Thoracic aorta (tissue), 2 donors: ENCODE measurements around the gene NSMCE1. TPM values are rescaled to one million over a fixed set of nuclear protein-coding genes. Genes with fewer than 3 reads are reported as not detected.

Source experiments
- ATAC-seq: fragments of 150-250 bp; one replicate; pipeline ENCODE4 v1.8.0; 2017; ENCODE audit warnings: low read depth; ENCODE audit not compliant: insufficient number of reproducible peaks, low FRiP score
- DNase-seq: peaks from one replicate; pipeline ENCODE4 v3.0.0-alpha.2; 2020; ENCODE audit warnings: low spot score
- H3K27ac ChIP-seq, 2 donors: fragments of 200-600 bp; sonication (generic); 1 replicate in 1 of 2; 2 replicates in 1 of 2; pipeline ENCODE4 v1.5.1; 2016; ENCODE audit warnings: mild to moderate bottlenecking in 2 of 2, moderate library complexity in 2 of 2
- H3K27me3 ChIP-seq: fragments of 200-600 bp; sonication (generic); replicated peaks from 2 replicates; pipeline ENCODE4 v1.6.0; 2016; ENCODE audit warnings: mild to moderate bottlenecking; ENCODE audit not compliant: insufficient read depth
- H3K36me3 ChIP-seq: fragments of 200-600 bp; sonication (generic); one replicate; pipeline ENCODE4 v1.5.1; 2016
- H3K4me1 ChIP-seq, 2 donors: fragments of 200-600 bp; sonication (generic); 1 replicate in 1 of 2; 2 replicates in 1 of 2; pipeline versions ENCODE4 v1.5.1 to v1.6.0; 2016; ENCODE audit warnings: low read depth in 2 of 2, mild to moderate bottlenecking in 1 of 2; ENCODE audit not compliant: control insufficient read depth in 1 of 2
- H3K4me3 ChIP-seq: fragments of 200-600 bp; sonication (generic); 2 replicates; pipeline ENCODE4 v1.5.1; 2016; ENCODE audit warnings: mild to moderate bottlenecking
- H3K9me3 ChIP-seq: fragments of 200-600 bp; sonication (generic); 2 replicates; pipeline ENCODE4 v1.5.1; 2016
- total RNA-seq, 2 donors: library from RNA; depleted of rRNA; stranded (reverse); fragments of >200 nt; gene quantifications; one replicate each; pipeline versions ENCODE4 v1.1.0 to v1.2.3, GENCODE V29; 2016
- TF ChIP-seq, protein P1 (sequence below): fragments of 200-600 bp; sonication (generic); IDR thresholded peaks from one replicate; pipeline ENCODE4 v1.5.1; 2019; ENCODE audit warnings: antibody characterized with exemption

The NSMCE1 gene
- total RNA-seq, 2 donors from 2014 or later, result 23.8 to 44.5 TPM

DNA sequence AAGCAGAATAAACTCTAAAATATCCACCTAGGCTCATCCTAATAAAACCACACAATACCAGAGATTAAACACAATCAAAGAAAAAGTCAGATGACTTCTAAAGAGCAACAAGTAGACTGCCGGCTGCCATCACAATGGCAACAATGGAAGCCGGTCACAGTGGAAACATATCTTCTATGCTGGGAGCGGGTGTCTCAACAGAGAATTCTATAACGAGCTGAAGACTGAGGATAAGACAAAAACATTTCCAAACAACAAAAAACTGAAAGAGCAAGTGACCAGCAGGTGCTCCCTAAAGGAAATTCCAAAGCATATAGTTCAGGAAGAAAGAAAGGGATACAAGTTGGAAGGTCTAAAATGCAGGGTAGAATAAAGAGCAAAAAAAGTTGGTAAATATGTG is 8.9 kb downstream of the NSMCE1 start:
- Histone ChIP-seq H3K9me3 (no peaks in the 10 kb centered on the region), H3K4me1 (peaks cover 0 to 26% of the 10 kb centered on the region in 2 donors)

DNA sequence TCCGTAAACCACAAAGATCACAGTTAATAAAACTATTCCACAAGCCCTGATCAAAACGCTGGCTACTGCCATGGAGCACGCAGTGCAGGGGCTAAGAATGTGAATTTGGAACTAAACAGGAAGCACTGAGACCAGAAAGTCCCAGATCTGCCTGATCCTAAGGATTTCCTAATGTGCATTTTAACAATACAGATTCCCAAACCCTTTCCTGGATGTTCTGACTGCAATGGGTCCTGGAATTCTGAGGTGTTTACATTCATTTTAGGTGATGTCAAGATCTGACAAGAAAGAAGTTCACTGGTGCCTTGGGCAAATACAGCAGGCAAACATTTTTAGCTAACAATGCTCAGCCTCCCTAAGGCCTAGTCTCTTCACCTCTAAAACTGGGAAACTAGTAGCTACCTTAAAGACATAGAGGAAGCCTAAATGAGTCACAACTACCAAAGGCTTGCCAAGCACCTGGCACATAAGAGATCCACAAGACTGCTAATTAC is 10.3 kb downstream of the NSMCE1 start:
- H3K36me3 ChIP-seq, result peaks cover 10% of the 10 kb centered on the region
- H3K4me3 ChIP-seq, result no peak overlapping the region
- no peak for ATAC-seq
- H3K27me3 ChIP-seq, result no peaks in the 10 kb centered on the region
- no peak for DNase-seq
- H3K27ac ChIP-seq, result no peak overlapping the region
- H3K9me3 ChIP-seq, result no peaks in the 10 kb centered on the region
- TF ChIP-seq, protein P1, sequence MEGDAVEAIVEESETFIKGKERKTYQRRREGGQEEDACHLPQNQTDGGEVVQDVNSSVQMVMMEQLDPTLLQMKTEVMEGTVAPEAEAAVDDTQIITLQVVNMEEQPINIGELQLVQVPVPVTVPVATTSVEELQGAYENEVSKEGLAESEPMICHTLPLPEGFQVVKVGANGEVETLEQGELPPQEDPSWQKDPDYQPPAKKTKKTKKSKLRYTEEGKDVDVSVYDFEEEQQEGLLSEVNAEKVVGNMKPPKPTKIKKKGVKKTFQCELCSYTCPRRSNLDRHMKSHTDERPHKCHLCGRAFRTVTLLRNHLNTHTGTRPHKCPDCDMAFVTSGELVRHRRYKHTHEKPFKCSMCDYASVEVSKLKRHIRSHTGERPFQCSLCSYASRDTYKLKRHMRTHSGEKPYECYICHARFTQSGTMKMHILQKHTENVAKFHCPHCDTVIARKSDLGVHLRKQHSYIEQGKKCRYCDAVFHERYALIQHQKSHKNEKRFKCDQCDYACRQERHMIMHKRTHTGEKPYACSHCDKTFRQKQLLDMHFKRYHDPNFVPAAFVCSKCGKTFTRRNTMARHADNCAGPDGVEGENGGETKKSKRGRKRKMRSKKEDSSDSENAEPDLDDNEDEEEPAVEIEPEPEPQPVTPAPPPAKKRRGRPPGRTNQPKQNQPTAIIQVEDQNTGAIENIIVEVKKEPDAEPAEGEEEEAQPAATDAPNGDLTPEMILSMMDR, result no peak
- H3K4me1 ChIP-seq, result peaks cover 2 to 41% of the 10 kb centered on the region in 2 donors

More for the DNA sequence above, 8.9 kb downstream of the NSMCE1 start:
- peaks cover 10% of the 10 kb centered on the region for H3K36me3 ChIP-seq
- H3K27ac ChIP-seq, result no peak overlapping the region
- ATAC-seq (no peak), DNase-seq (no peak)
- TF ChIP-seq, protein P1, result no peak
- no peak overlapping the region for H3K4me3 ChIP-seq
- no peaks in the 10 kb centered on the region for H3K27me3 ChIP-seq

DNA sequence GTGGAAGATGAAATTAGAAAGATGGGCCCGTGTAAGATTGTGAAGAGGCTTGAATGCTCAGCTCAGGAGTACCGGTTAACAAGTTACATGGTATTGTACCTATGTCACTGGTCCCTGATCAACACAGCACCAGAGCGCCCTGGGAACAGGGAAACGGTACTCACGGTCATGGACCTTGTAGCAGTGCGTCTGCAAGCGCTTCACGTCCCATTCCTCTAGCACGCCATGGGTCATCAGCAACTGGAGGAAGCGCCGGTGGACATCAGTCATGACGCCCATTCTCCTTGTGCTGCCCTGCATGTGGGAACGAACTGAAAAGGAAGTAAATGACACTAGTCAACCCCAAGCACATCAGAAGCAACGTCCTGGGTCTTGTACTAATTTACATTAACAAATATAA is 11.3 kb downstream of the NSMCE1 start:
- no peak overlapping the region for H3K4me3 ChIP-seq
- H3K4me1 ChIP-seq, result peaks cover 4 to 46% of the 10 kb centered on the region in 2 donors
- H3K27ac ChIP-seq, result no peak overlapping the region
- DNase-seq, result no peak
- no peaks in the 10 kb centered on the region for H3K27me3 ChIP-seq
- peaks cover 10% of the 10 kb centered on the region for H3K36me3 ChIP-seq
- TF ChIP-seq, protein P1, result no peak
- no peaks in the 10 kb centered on the region for H3K9me3 ChIP-seq
- ATAC-seq, result no peak

DNA sequence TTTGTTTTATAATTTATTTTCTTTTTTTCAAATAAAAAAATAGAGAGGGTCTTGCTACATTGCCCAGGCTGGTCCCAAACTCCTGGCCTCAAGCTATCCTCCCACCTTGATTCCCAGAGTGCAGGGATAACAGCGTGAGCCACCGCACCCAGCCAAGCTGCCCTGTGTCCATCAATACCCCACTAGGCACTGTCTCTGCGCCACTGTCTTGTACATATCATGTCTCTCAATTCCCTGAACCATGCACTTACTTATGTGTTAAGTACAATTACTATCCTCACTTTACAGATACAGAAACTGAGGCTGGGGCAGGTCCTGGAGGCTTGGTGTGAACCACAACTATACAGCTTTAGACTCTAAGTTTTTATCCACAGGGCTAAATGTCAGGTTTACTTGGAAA is 11.7 kb downstream of the NSMCE1 start:
- Histone ChIP-seq H3K9me3 (no peaks in the 10 kb centered on the region), H3K4me3 (no peak overlapping the region), H3K36me3 (peaks cover 10% of the 10 kb centered on the region), H3K27me3 (no peaks in the 10 kb centered on the region), H3K4me1 (peaks cover 4 to 46% of the 10 kb centered on the region in 2 donors), H3K27ac (no peak overlapping the region)
- no peak for ATAC-seq
- no peak for DNase-seq
- TF ChIP-seq, protein P1, result no peak

DNA sequence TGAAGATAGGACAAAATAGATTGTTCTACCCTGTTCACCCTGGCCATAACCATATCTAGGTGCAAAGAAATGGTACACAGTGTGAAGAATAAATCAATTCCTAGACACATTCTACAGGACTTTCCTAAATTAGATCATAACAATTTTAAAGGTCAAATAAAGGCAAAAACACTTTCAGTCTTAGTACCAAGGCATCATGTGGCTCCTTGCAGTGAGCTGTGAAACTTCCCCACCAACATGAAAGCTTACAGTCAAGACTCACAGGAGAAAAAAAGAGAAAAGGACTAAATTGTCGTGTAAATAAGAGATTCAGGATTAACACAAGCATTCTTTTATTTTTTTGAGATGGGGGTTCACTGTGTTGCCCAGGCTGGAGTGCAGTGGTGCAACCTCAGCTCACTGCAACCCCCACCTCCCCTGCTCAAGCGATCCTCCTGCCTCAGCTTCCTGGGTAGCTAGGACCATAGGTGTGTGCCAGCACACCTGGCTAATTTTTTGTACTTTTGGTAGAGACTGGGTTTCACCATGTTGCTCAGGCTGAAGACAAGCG is 14.2 kb downstream of the NSMCE1 start:
- DNase-seq (no peak), ATAC-seq (no peak)
- Histone ChIP-seq H3K4me3 (no peak overlapping the region), H3K9me3 (no peaks in the 10 kb centered on the region), H3K27ac (peak overlapping the region; percentile 41 to 66), H3K4me1 (peaks cover 4 to 46% of the 10 kb centered on the region in 2 donors), H3K27me3 (no peaks in the 10 kb centered on the region), H3K36me3 (peaks cover 10% of the 10 kb centered on the region)
- TF ChIP-seq, protein P1, result no peak
